Measurements from ENCODE around the gene CACNA1C. TPM values are rescaled to one million over a fixed set of nuclear protein-coding genes. Genes with fewer than 3 reads are reported as not detected.
"Not testable (repeated sequence)": the region's sequence is repeated elsewhere in the genome, so short reads cannot be mapped to it uniquely, and the experiment has no call there.

CACNA1C gene
- total RNA-seq, 1 donor from 2014 or later, result 1.3 TPM

DNA sequence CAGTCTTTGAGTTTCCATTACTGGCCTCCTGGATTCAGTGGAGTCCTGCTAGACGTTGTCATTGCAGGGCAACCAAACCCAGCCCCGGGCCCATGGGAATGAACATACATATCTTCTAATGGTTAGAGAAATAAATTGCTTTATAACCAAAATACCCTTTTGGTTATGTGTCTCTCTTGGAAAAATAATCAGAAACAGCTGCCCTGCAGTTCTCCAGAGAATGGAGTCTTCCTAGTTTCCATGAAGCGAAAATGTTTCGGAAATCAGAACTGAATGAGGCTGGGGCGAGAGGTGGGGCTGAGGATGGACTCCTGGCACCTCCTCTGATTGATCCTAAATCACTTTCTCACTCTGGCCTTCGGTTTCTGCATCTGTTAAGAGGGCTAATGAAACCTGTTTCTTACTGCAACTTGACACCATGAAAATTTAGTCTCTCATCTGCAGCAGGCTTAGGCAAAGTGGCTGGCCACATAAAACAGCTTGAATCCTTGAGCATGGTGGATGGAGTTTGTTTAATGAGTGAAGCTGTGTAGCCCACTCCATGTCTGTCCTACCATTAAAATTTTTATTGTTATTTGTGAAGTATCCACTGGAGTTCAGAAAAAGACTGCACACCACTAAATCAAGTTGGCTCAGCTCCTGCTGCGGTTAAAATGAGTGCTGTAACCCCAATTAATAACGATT lies 198.9 kb downstream of the CACNA1C start:
- Histone ChIP-seq H3K4me3 (ENCODE audit: low read depth, low read length) (no peak overlapping the region), H3K36me3 (ENCODE audit: control insufficient read depth, insufficient read depth, low read length) (no peaks in the 10 kb centered on the region), H3K27me3 (ENCODE audit: control insufficient read depth, insufficient read depth, low read length) (no peaks in the 10 kb centered on the region)
- TF ChIP-seq, protein P1, sequence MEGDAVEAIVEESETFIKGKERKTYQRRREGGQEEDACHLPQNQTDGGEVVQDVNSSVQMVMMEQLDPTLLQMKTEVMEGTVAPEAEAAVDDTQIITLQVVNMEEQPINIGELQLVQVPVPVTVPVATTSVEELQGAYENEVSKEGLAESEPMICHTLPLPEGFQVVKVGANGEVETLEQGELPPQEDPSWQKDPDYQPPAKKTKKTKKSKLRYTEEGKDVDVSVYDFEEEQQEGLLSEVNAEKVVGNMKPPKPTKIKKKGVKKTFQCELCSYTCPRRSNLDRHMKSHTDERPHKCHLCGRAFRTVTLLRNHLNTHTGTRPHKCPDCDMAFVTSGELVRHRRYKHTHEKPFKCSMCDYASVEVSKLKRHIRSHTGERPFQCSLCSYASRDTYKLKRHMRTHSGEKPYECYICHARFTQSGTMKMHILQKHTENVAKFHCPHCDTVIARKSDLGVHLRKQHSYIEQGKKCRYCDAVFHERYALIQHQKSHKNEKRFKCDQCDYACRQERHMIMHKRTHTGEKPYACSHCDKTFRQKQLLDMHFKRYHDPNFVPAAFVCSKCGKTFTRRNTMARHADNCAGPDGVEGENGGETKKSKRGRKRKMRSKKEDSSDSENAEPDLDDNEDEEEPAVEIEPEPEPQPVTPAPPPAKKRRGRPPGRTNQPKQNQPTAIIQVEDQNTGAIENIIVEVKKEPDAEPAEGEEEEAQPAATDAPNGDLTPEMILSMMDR (IDR thresholded peaks at IDR 0.05; ENCODE audit: insufficient read depth, low read length, poor library complexity, severe bottlenecking), result no peak
- no peak for DNase-seq (ENCODE audit: low read depth)

DNA sequence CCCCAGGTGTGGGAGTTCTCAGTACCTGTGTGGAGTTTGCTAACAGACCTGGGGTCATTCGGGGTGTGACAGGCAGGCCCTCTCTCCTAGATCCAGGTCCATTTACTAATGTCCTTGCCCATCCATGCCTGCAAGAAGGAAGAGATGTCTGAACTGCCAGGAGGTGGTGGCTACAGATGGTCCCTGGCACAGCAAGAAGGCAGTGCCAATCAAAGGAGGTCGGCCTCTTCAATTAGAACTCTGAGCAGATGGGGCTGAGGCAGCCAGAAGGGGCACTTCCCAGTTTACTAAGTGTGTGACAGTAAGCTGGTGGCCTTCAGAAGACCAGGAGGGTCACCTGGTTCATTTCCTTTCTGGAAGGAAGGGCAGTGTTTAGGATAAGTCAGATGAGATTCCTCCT lies 202.5 kb downstream of the CACNA1C start:
- TF ChIP-seq, protein P1 (IDR thresholded peaks at IDR 0.05; ENCODE audit: insufficient read depth, low read length, poor library complexity, severe bottlenecking), result no peak
- no peaks in the 10 kb centered on the region for H3K27me3 ChIP-seq (ENCODE audit: control insufficient read depth, insufficient read depth, low read length)
- no peak overlapping the region for H3K4me3 ChIP-seq (ENCODE audit: low read depth, low read length)
- no peaks in the 10 kb centered on the region for H3K36me3 ChIP-seq (ENCODE audit: control insufficient read depth, insufficient read depth, low read length)
- DNase-seq (ENCODE audit: low read depth), result no peak

DNA sequence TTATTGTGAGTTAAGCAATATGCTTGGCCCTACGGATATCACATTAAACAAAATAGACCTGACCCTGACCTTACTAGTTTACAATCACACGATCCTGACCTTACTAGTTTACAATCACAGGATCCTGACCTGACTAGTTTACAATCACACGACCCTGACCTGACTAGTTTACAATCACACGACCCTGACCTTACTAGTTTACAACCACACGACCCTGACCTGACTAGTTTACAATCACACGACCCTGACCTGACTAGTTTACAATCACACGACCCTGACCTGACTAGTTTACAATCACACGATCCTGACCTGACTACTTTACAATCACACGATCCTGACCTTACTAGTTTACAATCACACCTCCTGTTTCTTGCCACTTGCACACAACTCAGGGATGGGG lies 202.9 kb downstream of the CACNA1C start:
- not testable (repeated sequence) for H3K36me3 ChIP-seq (ENCODE audit: control insufficient read depth, insufficient read depth, low read length); H3K4me3 ChIP-seq (ENCODE audit: low read depth, low read length); H3K27me3 ChIP-seq (ENCODE audit: control insufficient read depth, insufficient read depth, low read length); DNase-seq (ENCODE audit: low read depth)

DNA sequence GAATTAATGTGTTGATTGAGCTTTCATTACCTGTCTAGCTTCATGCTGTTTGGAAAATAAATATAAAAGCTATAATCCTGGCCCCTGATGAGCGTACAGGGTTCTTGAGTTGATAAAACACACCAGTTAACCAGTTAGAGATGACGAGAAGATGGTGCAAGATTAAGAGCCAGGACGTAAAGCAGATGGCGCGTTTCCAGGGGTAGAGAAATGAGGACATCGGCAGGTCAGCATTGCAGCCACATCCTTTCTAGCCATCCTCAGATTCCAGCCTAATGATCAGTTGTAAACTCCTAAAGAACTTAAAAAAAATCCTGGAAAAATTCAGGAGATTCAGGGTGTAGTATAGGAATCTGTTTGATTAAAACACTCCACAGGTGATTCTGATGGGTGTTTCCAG lies 203.7 kb downstream of the CACNA1C start:
- TF ChIP-seq, protein P1 (IDR thresholded peaks at IDR 0.05; ENCODE audit: insufficient read depth, low read length, poor library complexity, severe bottlenecking), result no peak
- no peak for DNase-seq (ENCODE audit: low read depth)
- H3K4me3 ChIP-seq (ENCODE audit: low read depth, low read length), result no peak overlapping the region
- no peaks in the 10 kb centered on the region for H3K27me3 ChIP-seq (ENCODE audit: control insufficient read depth, insufficient read depth, low read length)
- H3K36me3 ChIP-seq (ENCODE audit: control insufficient read depth, insufficient read depth, low read length), result no peaks in the 10 kb centered on the region

DNA sequence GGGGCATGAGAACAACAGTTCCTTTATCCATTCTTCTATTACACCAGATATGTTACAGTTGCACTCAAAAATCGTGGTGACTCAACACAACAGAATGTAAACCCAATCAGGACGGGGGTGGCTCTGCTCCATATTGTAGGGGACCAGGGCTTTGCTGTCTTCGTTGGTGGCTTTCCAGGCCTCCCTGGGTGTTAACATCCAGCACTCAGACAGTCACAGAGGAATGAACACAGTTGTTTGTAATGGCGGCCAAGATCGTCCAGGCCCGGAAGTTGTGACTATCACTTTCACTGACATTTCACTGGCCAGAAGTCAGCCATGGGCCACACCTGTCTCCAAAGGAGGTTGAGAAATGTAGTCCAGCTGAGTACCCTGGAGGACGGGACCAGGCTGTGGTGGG lies 204.1 kb downstream of the CACNA1C start:
- TF ChIP-seq, protein P1 (IDR thresholded peaks at IDR 0.05; ENCODE audit: insufficient read depth, low read length, poor library complexity, severe bottlenecking), result no peak
- no peaks in the 10 kb centered on the region for H3K36me3 ChIP-seq (ENCODE audit: control insufficient read depth, insufficient read depth, low read length)

DNA sequence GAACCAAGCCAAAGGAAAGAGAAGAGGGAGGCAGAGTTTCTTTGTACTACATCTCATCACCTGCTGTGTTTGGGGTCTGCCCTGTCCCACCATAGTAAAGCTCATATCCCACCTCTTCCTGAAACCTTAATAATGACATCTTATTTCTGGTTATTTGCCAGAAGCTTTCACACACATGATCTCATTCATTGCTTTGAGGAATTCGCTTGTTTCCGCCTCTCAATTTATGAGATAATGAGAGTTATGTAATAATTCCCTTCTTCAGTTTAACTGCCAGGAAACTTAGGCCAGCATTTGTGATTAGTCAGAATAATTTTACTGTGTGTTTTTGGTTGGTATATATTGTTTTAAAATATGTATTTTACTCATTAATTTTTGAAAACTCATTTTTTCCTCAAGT lies 205.2 kb downstream of the CACNA1C start:
- H3K27me3 ChIP-seq (ENCODE audit: control insufficient read depth, insufficient read depth, low read length), result no peaks in the 10 kb centered on the region
- H3K4me3 ChIP-seq (ENCODE audit: low read depth, low read length), result no peak overlapping the region
- no peaks in the 10 kb centered on the region for H3K36me3 ChIP-seq (ENCODE audit: control insufficient read depth, insufficient read depth, low read length)
- no peak for DNase-seq (ENCODE audit: low read depth)
- TF ChIP-seq, protein P1 (IDR thresholded peaks at IDR 0.05; ENCODE audit: insufficient read depth, low read length, poor library complexity, severe bottlenecking), result no peak

More for the DNA sequence above, 204.1 kb downstream of the CACNA1C start:
- H3K27me3 ChIP-seq (ENCODE audit: control insufficient read depth, insufficient read depth, low read length), result no peaks in the 10 kb centered on the region
- H3K4me3 ChIP-seq (ENCODE audit: low read depth, low read length), result no peak overlapping the region
- no peak for DNase-seq (ENCODE audit: low read depth)

Data from kidney epithelial cell (primary cell).